IPS DF 4.7 (cell line): ENCODE results near the gene PERCC1.
"Not testable (repeated sequence)": the region's sequence is repeated elsewhere in the genome, so short reads cannot be mapped to it uniquely, and the experiment has no call there.

Experiments
- DNase-seq: peaks from one replicate; pipeline ENCODE4 v3.0.0-alpha.2; 2013; ENCODE audit warnings: low spot score; ENCODE audit errors: extremely low read depth

The PERCC1 gene

DNA sequence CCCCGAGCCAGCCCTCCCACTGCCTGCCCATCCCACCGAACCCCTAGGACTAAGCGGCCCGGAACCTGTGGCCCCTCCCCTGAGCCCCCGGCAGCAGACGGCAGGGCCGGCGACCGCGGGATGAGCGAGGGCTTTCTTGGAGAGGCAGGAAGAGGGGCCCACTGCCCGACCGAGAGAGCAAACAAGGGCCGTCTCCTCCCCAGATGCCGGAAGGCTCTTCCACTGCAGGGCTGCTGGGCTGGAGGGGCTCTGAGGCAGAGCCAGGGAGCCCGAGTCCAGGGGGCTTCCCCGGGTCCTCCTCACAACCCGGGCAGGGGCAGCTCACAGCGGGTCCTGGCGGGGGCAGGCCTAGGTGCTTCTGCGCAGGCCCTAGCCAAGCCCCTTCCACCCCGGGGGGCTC is 2.9 kb downstream of the PERCC1 start:
- DNase-seq, result no peak

DNA sequence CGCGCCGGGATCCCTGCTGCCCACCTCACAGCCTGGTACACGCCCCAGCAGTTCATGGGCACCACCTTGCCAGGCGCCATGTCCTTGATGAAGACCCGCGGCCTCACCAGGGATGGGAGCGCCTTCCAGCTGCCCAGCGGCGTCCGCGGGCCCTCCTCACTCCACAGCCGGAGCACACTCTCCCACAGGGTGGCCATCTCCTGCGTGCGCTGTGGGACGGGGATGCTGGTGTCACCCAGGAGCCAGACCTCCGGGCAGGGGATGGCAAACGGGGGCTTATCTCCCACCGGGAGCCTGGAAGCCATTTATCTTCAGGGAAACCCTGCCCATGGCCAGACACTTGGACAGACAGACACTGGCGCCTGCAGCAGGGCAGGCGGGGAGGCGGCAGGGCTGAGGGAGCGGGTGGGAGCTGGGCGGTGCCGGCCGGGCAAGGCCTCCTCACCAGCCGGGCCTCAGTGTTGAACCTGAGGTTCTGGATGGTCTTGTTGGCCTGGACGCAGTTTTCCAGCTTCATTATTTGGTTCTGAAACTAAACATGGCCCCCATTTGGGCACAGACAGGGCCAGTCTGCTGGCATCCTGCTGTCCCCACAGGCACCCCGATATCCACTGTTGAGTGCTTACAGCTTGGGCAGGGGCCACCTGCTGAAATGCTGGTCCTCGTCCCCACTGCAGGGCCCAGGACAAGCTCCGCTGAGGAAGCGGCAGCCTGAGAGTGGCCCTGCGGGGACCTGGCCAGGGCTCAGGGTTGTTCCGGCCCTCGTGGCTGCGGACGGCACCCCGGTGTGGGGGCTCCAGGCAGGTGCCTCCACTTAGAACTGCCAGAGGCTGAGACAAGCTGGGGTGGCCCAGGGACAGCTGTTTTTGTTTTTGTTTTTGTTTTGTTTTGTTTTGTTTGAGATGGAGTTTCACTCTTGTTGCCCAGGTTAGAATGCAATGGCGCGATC is 4.0 kb downstream of the PERCC1 start:
- DNase-seq, result no peak

DNA sequence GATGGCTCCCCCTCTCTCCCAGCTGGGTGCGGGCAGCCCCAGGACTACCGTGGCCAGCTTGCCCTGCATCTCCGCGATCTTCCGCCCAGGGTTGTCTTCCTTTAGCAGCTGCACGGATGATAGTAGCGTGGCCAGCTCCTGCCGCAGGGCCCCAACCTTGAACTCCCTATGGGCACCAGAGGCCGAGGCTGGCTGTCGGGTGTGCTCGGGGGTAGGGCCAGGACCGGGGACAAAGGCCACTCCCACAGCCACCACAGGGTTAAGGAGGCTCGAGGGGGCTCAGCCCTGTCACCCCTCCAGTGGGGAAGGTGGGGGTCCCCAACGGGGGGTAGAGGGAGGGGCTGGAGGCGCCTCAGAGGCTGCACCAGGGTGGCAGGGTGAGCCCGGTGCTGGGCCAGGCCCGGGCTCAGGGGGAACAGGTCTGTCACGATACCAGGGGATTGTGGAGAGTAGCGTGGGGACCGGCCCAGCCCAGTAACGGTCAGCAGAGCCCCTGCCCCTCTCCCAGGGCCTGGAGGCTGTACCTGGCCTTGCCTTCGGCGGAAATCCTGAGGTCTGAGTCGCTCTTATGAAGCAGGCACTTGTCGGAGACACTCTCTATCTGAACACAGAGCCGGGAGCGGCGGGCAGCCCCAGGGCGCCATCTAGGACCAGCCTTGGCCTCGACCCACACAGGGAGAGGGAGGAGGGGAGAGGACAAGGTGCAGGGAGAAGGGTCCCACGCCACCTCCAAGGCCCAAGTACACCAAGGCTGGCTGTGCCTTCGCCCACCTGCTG is 5.2 kb downstream of the PERCC1 start:
- no peak for DNase-seq

DNA sequence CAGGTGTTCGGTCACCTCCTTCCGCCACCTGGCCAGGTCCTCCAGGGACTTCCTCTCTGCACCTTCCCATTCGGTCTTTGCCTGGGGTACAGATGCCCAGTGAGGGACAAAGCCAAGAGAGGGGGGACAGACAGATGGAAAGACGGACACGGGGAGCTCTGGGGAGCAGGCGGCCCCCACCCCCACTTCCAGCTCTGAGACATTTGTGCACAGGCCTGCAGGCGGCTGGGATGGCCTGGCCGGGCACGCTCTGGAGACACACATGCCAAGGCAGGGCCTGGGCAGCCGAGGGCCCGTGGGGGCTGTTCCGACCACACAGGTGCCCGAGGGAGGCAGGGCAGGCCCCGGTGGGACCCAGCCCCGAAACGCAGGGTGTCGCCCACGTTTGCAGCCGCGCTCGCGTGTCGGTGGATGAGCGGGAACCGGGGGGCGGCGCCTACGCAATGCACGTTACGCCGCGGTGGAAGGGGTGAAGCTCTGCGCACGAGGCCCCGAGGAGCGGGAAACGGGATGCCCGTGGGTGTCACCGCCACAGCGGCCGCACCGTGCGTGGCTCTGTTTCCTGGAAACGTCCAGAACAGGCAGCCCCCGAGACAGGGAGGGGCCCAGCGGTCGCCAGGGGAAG is 6.0 kb downstream of the PERCC1 start:
- DNase-seq, result no peak

DNA sequence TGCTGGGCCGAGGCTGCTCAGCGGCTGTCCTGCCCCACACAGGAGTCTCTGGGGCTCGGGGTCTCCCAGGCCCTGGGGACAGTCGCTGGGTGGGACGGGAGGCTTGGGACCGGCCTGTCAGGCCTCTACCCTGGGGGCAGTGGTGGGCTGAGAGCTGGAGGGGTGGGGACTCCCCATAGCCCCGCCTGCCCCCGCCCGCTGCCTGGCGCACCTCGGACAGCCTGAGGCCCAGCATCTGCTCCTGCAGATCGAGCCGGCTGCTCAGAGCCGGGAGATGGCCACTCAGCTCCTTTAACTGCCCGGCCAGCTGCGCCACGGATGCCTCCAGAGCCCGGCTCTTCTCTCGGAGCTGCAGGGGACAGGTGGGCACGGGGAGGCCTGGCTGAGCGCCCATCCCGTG is 6.7 kb downstream of the PERCC1 start:
- DNase-seq, result no peak

DNA sequence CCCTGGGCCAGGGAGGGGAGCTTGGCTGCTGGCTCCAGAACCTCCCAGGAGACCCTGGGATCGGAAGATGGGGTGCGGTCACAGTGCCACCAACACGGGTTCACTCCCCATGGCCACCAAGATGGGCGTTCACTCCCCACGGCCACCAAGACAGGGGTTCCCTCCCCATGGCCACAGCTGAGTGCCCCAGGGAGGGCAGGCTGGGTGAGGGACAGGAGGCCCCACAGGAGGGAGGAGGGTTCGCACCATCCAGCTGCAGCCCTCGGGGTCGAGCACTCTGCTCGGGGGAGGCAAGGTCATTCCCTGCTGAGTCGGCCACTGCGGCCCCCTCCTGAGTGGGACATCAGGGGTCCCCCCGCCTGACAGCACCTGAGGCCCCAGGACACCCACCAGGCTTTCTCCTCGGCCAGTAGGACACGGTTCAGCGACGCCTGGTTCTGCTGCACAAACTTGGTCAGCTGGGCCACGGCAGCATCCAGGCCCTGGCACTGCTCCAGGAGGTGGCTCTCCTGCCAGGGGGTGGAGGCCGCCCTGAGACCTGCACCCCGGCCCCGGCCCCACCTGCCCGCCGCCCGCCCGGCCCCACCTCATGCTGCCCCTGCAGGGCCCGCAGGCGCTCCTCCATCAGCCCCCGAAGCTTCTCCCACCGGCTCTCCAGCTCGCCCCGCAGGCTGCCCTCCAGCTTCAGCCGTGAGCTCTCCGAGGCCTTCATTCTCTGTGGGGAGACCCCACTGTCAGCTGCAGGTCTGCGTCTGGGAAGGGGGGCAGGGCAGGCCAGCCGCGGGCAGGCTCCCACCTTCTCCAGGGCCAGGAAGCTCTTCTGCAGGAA is 7.6 kb downstream of the PERCC1 start:
- no peak for DNase-seq

DNA sequence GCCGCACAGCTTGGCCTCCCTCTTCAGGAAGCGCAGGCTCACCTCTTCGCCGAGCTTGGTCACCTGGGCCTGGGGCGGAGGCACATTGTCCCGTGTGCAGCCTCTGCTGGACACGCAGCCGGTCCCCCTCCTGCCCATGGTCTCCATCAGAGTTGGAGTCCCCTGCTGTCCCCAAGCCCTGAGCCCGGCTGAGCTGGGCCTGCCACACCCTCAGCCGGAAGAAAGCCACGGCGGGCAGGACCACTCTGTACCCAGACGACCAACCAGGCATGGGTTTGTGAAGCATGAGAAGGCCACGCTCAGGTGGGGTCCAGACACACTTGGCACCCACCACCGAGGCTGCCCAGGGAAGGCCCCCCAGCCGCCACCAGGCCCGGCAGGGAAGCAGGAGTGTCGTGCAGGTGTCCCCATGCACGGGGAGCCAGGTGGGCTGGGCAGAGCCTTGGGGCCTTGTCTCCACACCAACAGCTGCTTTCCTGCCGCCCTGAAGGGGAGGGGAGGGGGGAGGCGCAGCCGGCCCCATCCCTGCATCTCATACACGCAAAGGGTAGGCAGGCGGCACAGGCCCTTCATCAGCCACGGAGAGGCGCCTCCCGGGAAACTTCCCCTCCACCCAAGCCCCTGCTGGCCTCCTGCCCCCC is 8.3 kb downstream of the PERCC1 start:
- DNase-seq, result no peak

DNA sequence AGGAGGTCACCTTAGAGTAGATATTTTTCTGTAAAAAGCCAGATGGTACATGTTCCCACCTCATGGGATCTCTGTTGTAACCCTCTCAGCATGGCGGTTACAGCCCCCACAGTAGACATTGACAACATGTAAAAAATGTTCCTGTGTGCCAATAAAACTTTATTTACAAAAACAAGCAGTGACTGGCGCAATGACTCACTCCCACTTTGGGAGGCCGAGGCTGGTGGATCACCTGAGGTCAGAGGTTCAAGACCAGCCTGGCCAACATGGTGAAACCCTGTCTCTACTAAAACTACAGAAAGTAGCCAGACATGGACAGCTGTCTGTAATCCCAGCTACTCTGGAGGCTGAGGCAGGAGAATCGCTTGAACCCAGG is 8.8 kb downstream of the PERCC1 start:
- DNase-seq, result not testable (repeated sequence)

DNA sequence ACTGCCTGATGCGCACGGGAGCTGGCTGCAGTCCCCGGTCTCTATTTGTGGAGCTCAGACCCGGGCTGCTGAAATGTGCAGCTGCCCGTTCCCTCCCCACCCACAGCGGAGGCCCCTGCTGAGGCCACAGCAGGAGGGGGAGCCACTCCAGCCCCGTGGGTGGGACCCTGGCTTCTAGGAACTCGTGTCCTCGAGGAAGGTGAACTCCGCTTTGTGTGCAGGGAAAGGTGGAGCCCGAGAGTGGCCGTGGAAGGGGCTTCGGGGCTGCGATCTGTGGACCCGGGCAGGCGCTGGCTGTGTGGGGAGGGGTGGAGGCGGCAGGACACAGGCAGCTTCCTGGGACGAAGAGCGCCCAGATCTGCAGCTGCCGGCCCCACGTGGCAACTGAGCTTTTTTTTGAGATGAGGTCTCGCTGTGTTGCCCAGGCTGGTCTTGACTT is 10.5 kb downstream of the PERCC1 start:
- no peak for DNase-seq

DNA sequence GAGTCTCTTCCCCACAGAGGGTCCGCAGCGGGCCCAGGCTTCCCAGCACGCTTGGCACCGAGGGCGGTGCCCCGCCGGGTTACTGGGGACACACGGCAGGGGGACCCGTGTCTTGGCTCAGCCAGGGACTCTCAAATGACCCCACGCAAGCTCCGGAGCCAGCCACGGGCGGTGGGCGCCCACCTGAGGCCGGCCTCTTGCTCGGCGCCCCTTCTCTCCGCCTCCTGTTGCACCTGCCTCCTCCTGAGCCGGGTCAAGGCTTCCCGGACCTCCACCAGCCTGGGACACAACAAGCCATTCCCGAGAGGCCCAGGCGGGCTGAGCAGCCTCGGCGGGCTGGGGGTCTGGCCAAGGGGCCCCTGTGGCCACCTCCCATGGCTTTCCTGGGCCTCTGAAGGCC is 11.8 kb downstream of the PERCC1 start:
- DNase-seq, result no peak

DNA sequence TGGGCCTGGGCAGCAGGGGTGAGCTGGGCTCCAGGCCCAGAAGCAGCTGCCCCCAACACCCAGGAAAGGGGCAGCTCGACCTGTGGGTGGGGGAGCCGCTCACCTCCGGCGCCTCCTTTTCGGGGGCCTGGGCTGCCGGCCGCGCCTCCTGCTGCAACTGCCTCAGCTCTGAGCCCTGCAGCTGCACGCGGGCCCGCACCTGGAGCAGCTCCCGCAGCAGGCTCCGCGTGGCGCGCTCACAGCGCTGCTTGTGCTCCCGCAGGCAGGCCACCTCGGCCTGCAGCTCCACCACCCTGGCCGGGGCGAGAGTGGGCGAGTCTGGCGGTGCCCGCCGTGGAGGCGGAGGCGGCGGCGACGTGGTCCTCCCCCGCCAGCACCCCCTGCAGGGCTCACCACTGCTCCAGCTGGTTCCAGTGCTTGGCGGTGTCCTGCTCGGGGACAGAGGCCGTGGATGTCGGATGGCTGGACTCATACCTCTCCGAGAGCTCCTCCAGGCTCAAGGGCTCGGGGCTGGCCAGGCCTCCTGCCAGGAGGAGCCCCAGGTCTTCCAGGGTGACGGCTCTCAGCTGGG is 12.6 kb downstream of the PERCC1 start:
- DNase-seq, result no peak

DNA sequence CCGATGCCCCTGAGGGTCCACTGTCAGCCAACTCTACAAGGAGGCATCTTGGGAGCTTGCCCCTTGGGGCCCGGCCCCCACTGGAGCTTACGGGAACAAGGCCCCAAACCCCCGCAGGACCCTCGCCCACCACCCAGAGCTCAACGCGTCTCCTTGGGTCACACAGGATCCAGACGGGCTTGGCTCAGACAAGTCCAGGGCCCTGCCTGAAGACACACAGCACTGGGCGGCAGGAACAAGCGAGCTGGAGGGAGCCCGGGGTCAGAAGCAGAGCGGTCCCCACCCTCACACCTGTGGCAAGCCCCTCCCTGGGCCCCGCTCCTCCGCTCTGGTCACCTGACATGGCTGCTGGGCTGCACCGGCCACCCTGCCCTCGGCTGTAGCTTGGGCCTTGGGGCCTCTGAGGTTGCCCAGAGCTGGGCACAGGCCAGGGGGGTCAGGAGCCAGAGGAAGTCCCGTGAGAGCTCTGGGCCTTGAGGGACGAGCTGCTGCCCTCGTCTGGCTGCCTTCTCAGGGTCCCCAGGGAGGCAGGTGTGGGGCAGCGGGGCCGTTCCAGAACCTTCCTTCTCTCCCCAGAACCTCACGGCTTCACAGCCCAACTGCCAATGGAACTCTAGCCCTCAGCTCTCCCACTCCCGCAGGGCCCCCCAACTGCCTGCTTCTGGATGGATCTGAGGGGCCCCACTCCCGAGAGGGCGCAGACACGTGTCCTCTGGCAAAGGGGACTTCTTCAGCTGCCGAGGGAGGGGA is 13.3 kb downstream of the PERCC1 start, which contains the start of gene CCDC154:
Gene CCDC154 (minus strand): TSS at position 577 of the 750 bp plus-strand sequence. CDS start 234 bp downstream, at position 343.
- no peak for DNase-seq

DNA sequence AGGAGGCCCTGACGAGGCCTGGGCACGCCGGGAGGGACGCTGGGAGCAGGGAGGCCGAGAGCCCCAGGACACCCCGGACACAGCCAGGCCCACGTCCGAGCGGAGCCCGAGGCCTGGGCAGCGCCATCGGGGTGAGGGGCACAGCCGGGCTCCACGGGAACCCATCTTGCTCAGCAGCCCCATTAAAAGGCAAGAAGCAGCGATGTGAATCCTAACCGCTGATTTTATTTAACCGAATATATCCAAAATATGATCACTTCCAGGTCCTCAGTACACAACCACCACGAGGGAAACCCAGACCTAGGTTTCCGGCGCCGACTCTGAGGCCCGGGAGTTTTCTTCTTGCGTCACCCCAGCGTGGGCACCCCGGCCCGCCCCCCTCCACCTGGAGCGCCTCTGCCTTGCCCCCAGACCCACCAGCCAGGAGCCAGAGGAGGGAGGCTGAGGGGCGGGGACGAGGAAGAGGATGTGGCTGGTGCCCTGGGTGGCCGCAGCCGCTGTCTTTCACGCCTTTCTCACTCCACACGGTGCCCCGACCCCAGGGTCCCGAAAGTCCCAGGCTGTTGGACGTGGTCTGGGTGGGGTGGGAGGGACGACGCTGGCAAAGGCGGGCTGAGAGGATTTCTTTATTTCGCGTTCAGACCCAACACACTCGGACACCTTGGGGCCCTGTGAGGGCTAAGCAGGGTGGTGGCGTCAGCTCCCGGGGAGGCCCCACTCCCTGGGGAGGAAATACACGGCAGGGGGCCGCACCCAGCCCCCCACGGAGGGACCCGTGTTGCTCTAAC is 14.0 kb downstream of the PERCC1 start:
- DNase-seq, result no peak

DNA sequence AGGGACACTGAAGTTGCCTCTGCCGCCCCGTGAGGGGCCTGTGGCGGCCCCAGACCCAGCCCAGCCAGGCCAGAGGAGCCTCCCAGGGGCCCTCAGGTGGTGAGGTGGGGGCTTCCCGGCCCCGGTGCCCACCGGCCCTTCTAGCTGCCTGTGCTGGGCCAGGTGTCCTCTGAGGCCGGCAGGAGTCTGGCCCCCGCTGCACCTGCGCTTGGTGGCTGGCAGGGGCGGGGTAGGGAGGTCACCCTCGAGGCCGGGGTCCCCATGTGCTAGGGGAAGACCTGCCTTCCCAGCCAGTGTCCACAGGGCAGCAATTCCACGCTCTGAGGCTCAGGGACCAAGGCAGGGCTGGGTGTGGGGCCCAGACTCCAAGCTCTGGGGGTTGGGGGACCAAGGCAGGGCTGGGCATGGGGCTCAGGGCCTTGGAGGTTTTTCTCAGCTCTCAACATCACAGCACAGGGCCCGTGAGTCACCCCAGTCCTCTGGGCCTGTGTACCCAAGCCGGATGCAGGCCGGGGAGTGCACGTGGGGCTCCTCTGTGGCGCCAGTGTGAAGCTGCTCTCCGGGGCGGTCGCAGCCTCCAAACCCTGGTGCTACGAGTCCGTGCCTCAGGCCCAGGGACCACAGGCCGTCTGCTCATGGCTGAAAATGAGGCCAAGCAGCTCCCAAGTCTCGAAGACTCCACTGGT is 14.8 kb downstream of the PERCC1 start:
- DNase-seq, result no peak

DNA sequence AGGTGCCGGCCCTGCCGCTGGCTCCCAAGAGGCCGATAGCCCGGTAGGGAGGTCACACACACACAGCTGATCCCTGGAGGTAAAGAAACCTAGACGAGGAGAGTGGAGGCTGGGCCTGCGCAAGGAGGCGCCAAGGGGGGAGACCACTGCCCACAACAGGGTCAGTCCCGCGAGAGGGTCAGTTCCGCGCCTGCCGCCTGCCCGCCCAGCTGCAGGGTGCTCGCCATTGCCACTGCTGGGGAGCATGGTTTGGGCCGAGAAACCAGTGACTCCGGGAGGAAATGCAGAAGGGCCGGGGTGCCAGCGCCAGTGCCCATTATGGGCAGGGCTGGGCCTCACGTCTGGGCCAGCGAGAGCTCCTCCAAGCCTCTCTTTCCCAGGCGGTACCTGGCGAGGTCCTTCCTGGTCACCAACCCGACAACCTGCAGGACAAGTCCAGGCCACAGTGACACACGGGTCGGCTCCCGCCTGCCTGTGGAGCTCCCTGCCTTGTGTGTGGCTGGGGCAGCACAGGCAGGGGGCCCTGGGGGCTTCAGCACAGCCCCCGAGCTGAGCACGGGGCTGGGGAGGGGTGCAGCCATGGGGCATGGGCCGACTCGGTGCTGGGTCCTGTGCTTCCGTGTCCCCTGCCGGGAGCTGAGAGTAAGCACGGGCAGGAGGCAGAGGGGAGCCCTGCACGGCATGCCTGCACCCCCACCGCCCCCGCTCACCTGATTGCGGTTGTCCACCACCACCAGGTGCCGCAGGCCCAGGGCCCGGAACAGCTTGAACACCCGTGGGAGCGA is 15.6 kb downstream of the PERCC1 start:
- DNase-seq, result no peak

DNA sequence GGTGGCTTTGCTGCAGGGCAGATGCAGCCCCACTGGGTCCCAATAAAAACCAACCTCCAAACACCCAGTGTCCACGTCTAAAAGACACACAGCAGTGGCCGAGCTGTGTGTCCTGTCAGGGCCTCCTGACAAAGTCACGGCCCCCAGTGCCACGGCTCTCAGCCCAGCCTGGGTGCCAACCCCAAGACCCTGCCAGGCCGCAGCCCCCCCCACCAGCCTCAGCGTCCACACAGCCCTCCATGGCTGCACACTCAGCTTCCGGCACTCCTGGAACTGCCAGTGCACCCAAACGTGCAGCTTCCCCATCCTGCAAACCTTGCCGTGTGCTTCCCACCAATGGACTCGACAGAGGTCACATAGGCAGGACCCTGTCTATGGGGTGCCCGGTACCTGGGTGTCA is 17.1 kb downstream of the PERCC1 start:
- DNase-seq, result no peak

DNA sequence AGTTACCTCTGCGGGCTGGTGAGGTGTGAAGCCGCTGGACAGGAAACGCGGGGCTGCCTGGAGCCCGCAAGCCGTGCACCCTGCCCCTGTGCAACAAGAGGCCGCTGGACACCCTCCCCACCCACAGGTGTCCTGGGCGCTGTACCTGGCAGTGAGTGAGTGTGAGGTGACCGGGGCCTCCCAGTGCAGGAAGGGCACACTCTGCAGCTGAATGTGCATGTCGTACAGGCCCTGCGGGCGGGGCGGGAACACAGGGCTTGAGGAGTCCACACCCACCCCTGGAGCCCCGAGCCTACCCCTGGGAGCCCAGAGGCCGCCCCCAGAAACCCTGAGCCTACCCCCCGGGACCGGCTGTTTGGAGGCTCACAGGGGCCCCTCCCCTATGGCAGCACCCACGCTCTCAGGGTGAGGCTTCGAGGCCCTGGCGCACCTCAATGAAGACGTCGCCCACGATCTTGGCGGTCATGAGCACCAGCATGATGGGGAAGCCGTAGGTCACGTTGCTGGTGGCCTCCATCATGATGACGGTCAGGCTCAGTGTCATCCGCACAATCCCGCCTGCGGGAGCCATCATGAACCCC is 17.7 kb downstream of the PERCC1 start:
- DNase-seq, result no peak
